Mucosa of descending colon (tissue), 3 donors: Measurements from ENCODE around the gene TUB. TPM values are rescaled to one million over a fixed set of nuclear protein-coding genes. Genes with fewer than 3 reads are reported as not detected.

Source experiments
- ATAC-seq: fragments of 200-7000 bp; cut with Tn5 transposase; one replicate; pipeline ENCODE4 v1.9.1; 2020; ENCODE audit warnings: mild to moderate bottlenecking, moderate library complexity
- DNase-seq, 3 donors: peaks; one replicate each; pipeline ENCODE4 v3.0.0-alpha.2; 2020
- H3K36me3 ChIP-seq: fragments of 200-600 bp; one replicate; pipeline ENCODE4 v1.8.0; 2021; ENCODE audit warnings: low read depth, mild to moderate bottlenecking
- H3K4me1 ChIP-seq: fragments of 200-600 bp; one replicate; pipeline ENCODE4 v1.8.0; 2021; ENCODE audit warnings: low read depth, mild to moderate bottlenecking
- H3K4me3 ChIP-seq: fragments of 200-600 bp; one replicate; pipeline ENCODE4 v1.8.0; 2021; ENCODE audit warnings: mild to moderate bottlenecking
- H3K9me3 ChIP-seq: fragments of 200-600 bp; one replicate; pipeline ENCODE4 v1.8.0; 2021; ENCODE audit warnings: mild to moderate bottlenecking
- intact Hi-C, 2 donors: fragments of 100-400 bp; cut with DNase I in 1 of 2; cut with micrococcal nuclease in 1 of 2; formaldehyde crosslinking; loops; one replicate each; pipeline versions ENCODE4 v1.11.0 to v1.11.1; 2022; cut with DNase I, micrococcal nuclease
- total RNA-seq, 3 donors: library from RNA; stranded (reverse); fragmentation: NEBNext Ultra II Directional in 2 of 3; extraction: Animal tissue kit (Norgen Biotek cat#: 25700) in 2 of 3; gene quantifications; one replicate each; pipeline versions ENCODE4 v1.2.1 to v1.2.4, GENCODE V29; 2021 to 2023
- TF ChIP-seq, protein P1 (sequence below): fragments of 200-600 bp; IDR thresholded peaks from one replicate; pipeline ENCODE4 v1.8.0; 2022; ENCODE audit warnings: antibody characterized with exemption, mild to moderate bottlenecking
- donor health status: DM: no; HTN: no; CAD: no; lungs with moderate emphysema.
- donor health status: DM: no; HTN: no; CAD: no.
- donor health status: DM: no; HTN: yes; CAD: no.

Gene TUB
- total RNA-seq, 3 donors from 2014 or later, result 0.58 to 10.4 (median 1.8) TPM

DNA sequence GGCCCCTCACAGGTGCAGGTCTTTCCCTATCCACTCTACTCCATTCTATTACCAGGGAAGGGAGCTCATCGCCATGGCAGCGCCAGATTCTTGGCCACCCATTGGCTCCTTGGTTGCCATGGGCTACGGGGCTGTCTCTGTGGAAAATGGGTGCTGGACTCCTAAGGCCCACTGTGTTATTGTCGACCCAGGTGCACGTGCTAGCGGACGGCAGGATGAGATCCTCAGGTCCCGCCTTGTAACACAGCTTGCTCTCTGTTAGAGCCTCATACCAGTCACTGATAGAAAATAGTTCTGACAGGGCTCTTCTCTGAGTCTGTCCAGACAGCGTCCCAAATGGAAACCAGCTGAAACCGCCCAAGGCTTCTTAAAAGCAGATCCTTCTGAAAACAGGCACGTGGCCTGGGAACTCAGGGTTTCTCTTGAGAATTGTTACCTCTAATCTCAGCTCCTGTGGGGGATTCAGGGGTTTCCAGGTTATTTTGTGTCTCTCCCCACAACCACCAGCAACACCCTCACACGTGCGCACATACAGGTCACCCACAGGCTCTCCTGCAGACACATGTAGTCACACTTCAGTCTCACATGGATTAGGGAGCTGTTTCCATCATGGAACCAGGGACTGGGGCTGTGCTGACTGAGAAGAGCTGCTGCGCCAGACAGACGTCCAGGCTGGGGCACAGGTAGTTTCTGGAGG lies 1.5 kb downstream of the TUB start:
- intact Hi-C loops, result no loop called here
- Histone ChIP-seq H3K9me3 (no peaks in the 10 kb centered on the region), H3K36me3 (no peaks in the 10 kb centered on the region), H3K4me3 (no peak overlapping the region), H3K4me1 (no peaks in the 10 kb centered on the region)
- TF ChIP-seq, protein P1, sequence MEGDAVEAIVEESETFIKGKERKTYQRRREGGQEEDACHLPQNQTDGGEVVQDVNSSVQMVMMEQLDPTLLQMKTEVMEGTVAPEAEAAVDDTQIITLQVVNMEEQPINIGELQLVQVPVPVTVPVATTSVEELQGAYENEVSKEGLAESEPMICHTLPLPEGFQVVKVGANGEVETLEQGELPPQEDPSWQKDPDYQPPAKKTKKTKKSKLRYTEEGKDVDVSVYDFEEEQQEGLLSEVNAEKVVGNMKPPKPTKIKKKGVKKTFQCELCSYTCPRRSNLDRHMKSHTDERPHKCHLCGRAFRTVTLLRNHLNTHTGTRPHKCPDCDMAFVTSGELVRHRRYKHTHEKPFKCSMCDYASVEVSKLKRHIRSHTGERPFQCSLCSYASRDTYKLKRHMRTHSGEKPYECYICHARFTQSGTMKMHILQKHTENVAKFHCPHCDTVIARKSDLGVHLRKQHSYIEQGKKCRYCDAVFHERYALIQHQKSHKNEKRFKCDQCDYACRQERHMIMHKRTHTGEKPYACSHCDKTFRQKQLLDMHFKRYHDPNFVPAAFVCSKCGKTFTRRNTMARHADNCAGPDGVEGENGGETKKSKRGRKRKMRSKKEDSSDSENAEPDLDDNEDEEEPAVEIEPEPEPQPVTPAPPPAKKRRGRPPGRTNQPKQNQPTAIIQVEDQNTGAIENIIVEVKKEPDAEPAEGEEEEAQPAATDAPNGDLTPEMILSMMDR, result no peak
- no peak for DNase-seq
- ATAC-seq, result no peak

DNA sequence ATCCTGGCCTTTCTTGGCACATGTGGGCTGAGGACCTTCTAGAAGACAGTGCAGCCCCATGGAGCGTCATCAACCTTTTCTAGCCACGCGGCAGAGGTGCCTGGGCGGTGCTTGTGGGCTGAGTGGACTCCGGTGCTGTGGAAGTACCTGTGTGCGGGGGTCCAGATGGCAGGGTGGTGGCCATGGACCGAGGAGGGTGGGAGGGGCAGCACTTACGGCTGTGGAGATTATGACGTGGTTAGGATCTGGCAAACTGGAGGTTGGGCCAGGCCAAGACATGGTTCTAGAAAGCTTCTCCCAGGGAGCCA lies 2.0 kb downstream of the TUB start:
- Histone ChIP-seq H3K36me3 (no peaks in the 10 kb centered on the region), H3K9me3 (no peaks in the 10 kb centered on the region), H3K4me1 (no peaks in the 10 kb centered on the region), H3K4me3 (no peak overlapping the region)
- ATAC-seq, result no peak
- intact Hi-C loops, result no loop called here
- TF ChIP-seq, protein P1, result no peak
- no peak for DNase-seq

DNA sequence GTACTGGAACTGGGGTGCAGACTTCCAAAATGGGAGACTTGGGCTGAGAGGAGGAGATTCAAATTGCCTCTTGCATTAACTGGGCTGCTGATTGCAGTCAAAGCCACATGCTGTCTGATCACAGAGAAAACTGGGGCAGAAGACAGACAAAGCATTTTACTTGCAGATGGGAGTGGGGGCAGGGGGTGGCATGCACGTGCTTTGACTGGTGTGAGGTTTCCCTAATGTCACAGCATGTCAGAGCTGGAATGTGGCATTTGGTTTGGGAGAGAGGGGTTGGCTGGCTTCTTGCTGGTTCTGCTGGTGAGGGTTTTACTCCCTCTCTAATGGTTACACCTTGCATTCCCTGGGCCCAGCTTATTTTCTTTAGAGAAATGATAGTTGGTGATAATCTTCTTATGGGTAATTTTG lies 2.9 kb downstream of the TUB start:
- intact Hi-C loops, result no loop called here
- Histone ChIP-seq H3K36me3 (no peaks in the 10 kb centered on the region), H3K4me1 (no peaks in the 10 kb centered on the region), H3K4me3 (no peak overlapping the region), H3K9me3 (no peaks in the 10 kb centered on the region)
- TF ChIP-seq, protein P1, result no peak
- no peak for DNase-seq
- ATAC-seq, result no peak

DNA sequence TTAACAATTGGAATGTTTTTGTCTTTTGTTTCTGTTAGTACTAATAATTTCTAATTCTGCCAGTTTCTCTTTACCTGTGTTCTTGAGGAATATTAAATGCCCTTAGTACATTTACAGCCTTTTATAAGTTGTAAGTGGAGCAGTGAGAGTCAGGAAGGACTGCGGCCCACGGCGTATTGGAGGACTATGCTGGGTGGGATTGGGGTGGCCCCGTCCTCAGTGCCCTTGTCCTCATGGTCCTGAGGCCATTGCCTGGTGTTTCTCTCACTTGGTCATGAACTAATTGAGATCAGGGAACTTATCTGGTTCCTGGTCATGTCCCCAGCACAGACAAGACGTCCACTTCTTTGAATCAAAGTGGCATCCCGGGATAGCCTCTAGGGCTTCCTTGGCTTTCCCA lies 3.3 kb downstream of the TUB start:
- DNase-seq, result no peak
- intact Hi-C loops, result no loop called here
- Histone ChIP-seq H3K36me3 (no peaks in the 10 kb centered on the region), H3K4me3 (no peak overlapping the region), H3K9me3 (no peaks in the 10 kb centered on the region), H3K4me1 (no peaks in the 10 kb centered on the region)
- no peak for ATAC-seq
- TF ChIP-seq, protein P1, result no peak

DNA sequence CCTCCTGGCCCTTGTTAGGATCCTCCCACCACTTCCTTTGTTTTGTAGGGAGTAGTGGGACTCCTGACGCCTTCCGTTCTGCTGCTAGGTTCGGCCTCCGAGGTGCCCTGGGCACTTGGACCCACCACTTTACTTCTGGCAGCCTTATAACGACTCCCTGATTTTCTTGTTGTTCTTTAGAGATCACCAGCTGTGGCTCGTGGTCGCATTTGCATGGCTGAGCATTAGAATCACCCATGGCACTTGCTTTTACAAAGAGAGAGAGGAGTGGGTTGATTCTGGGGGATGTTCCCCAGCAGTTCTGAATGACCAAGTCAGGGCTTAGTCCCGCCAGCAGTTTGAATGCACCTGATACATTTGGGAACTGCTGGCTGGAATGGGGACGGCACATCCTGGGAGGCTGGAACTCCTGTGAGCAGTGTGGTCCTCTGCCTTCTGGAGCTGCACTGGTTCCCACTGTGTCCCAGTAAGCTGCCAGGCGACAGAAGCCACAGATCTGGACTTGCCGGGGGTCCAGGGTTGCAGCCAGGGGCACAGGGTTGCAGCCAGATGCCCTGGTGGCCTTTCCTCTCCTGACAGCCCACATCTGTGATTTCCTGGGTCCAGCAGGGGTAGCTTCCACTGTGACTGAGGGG lies 4.1 kb downstream of the TUB start:
- Histone ChIP-seq H3K4me3 (no peak overlapping the region), H3K36me3 (no peaks in the 10 kb centered on the region), H3K9me3 (no peaks in the 10 kb centered on the region), H3K4me1 (no peaks in the 10 kb centered on the region)
- intact Hi-C loops, result no loop called here
- ATAC-seq (no peak), DNase-seq (no peak)
- TF ChIP-seq, protein P1, result no peak
